HepG2 (cell line): ENCODE data around the gene SPATA21. TPM values are rescaled to one million over a fixed set of nuclear protein-coding genes. Genes with fewer than 3 reads are reported as not detected.

Source experiments
- ATAD3A ChIP-seq: sonication (generic); formaldehyde crosslinking; IDR thresholded peaks from 2 replicates; pipeline ENCODE4 v1.4.0; 2020; ENCODE audit warnings: missing genetic modification reagents
- CENPX ChIP-seq: sonication (generic); formaldehyde crosslinking; IDR thresholded peaks from 2 replicates; pipeline ENCODE4 v1.9.0; 2021; ENCODE audit warnings: mild to moderate bottlenecking, missing genetic modification reagents, moderate library complexity
- CREM ChIP-seq, 2 experiments: sonication (generic) in 1 of 2; formaldehyde crosslinking in 1 of 2; IDR thresholded peaks; 2 replicates each; pipeline versions ENCODE4 v1.4.0 to v1.6.1; 2016 to 2020; ENCODE audit warnings: antibody characterized with exemption in 1 of 2, mild to moderate bottlenecking in 1 of 2, missing genetic modification reagents in 1 of 2
- FOXO1 ChIP-seq: sonication (generic); formaldehyde crosslinking; IDR thresholded peaks from 2 replicates; pipeline ENCODE4 v1.4.0; 2020; ENCODE audit warnings: missing genetic modification reagents
- JUND ChIP-seq: sonication (generic); formaldehyde crosslinking; IDR thresholded peaks from 2 replicates; pipeline ENCODE4 v1.8.0; 2022; ENCODE audit warnings: mild to moderate bottlenecking, missing genetic modification reagents
- KDM3A ChIP-seq: IDR thresholded peaks from 2 replicates; pipeline ENCODE4 v1.6.1; 2018; ENCODE audit warnings: low read depth, missing compliant biosample characterization
- KDM5A ChIP-seq: fragments of 200-600 bp; sonication (generic); IDR thresholded peaks from 2 replicates; pipeline ENCODE4 v1.7.0; 2018; ENCODE audit warnings: antibody characterized with exemption, mild to moderate bottlenecking, low read length, borderline replicate concordance
- KDM6A ChIP-seq: IDR thresholded peaks from 2 replicates; pipeline ENCODE4 v1.6.1; 2016; ENCODE audit warnings: low read depth
- KLF11 ChIP-seq: IDR thresholded peaks from 2 replicates; pipeline ENCODE4 v1.6.1; 2016; ENCODE audit warnings: missing compliant biosample characterization
- KLF6 ChIP-seq: IDR thresholded peaks from 2 replicates; pipeline ENCODE4 v1.8.0; 2016; ENCODE audit warnings: missing biosample characterization, missing genetic modification reagents
- MXD4 ChIP-seq: IDR thresholded peaks from 2 replicates; pipeline ENCODE4 v1.6.1; 2016; ENCODE audit warnings: mild to moderate bottlenecking, missing biosample characterization, missing genetic modification reagents
- NFKB2 ChIP-seq: sonication (generic); formaldehyde crosslinking; IDR thresholded peaks from 2 replicates; pipeline ENCODE4 v1.4.0; 2020; ENCODE audit warnings: missing genetic modification reagents, borderline replicate concordance
- NR2F6 ChIP-seq, 2 experiments: IDR thresholded peaks; 2 replicates each; pipeline ENCODE4 v1.6.1; 2016; ENCODE audit warnings: antibody characterized with exemption in 1 of 2, mild to moderate bottlenecking in 1 of 2
- PTBP1 ChIP-seq: fragments of 200-400 bp; formaldehyde crosslinking; IDR thresholded peaks from 2 replicates; pipeline ENCODE4 v1.6.1; 2018; ENCODE audit warnings: low read length, low read depth; ENCODE audit not compliant: poor library complexity, severe bottlenecking
- SYNCRIP ChIP-seq: fragments of 200-400 bp; formaldehyde crosslinking; IDR thresholded peaks from 2 replicates; pipeline ENCODE4 v1.6.1; 2018; ENCODE audit warnings: mild to moderate bottlenecking, low read depth, low read length; ENCODE audit not compliant: insufficient read depth
- XRCC5 ChIP-seq: fragments of 200-400 bp; formaldehyde crosslinking; optimal IDR thresholded peaks from 2 replicates; pipeline ENCODE3; 2017; ENCODE audit warnings: mild to moderate bottlenecking, low read length
- ZNF225 ChIP-seq: sonication (generic); formaldehyde crosslinking; IDR thresholded peaks from 2 replicates; pipeline ENCODE4 v1.4.0; 2020; ENCODE audit warnings: mild to moderate bottlenecking, missing genetic modification reagents
- ZNF253 ChIP-seq: sonication (generic); formaldehyde crosslinking; IDR thresholded peaks from 2 replicates; pipeline ENCODE4 v1.8.0; 2022; ENCODE audit warnings: mild to moderate bottlenecking, missing genetic modification reagents, borderline replicate concordance
- ZNF484 ChIP-seq: sonication (generic); formaldehyde crosslinking; IDR thresholded peaks from 2 replicates; pipeline ENCODE4 v1.5.1; 2020; ENCODE audit warnings: mild to moderate bottlenecking, low read depth, missing genetic modification reagents, borderline replicate concordance
- ZNF550 ChIP-seq: sonication (generic); formaldehyde crosslinking; IDR thresholded peaks from 2 replicates; pipeline ENCODE4 v1.4.0; 2020; ENCODE audit warnings: mild to moderate bottlenecking, missing genetic modification reagents, borderline replicate concordance
- ZNF746 ChIP-seq: sonication (generic); formaldehyde crosslinking; IDR thresholded peaks from 2 replicates; pipeline ENCODE4 v1.8.0; 2022; ENCODE audit warnings: mild to moderate bottlenecking, missing genetic modification reagents
- ZNF790 ChIP-seq: sonication (generic); formaldehyde crosslinking; IDR thresholded peaks from 2 replicates; pipeline ENCODE4 v1.8.0; 2022; ENCODE audit warnings: missing genetic modification reagents, mild to moderate bottlenecking, borderline replicate concordance
- ZSCAN29 ChIP-seq: sonication (generic); formaldehyde crosslinking; conservative IDR thresholded peaks from 2 replicates; pipeline ENCODE4 v1.4.0; 2020; ENCODE audit warnings: mild to moderate bottlenecking, missing genetic modification reagents
- polyA plus RNA-seq, 8 experiments: library from polyadenylated mRNA; depleted of rRNA in 3 of 8; stranded (reverse) in 7 of 8; unstranded in 1 of 8; fragments of >200 nt; fragmentation: Illumina TruSeq in 4 of 8; extraction: Trizol in 4 of 8; gene quantifications; 2 replicates each; pipeline versions ENCODE4 v1.2.1 to v1.2.3, GENCODE V29; 2011 to 2016; ENCODE audit warnings: low read depth in 4 of 8, missing spikeins in 1 of 8, mixed read lengths in 1 of 8; ENCODE audit not compliant: insufficient read depth in 1 of 8
- total RNA-seq, 5 experiments: library from RNA; depleted of rRNA; stranded (reverse); fragments of >200 nt; fragmentation: Illumina TruSeq; extraction: Trizol; gene quantifications; 2 replicates each; pipeline ENCODE4 v1.2.3, GENCODE V29; 2016; ENCODE audit warnings: low read depth in 1 of 5
- TF ChIP-seq, protein P1 (sequence below): sonication (generic); formaldehyde crosslinking; IDR thresholded peaks from 2 replicates; pipeline ENCODE4 v1.5.1; 2020; ENCODE audit warnings: mild to moderate bottlenecking, moderate library complexity, missing genetic modification reagents
- TF ChIP-seq, protein P2 (sequence below): sonication (generic); formaldehyde crosslinking; IDR thresholded peaks from 2 replicates; pipeline ENCODE4 v1.4.0; 2020; ENCODE audit warnings: missing genetic modification reagents
- TF ChIP-seq, protein P3 (sequence below): sonication (generic); formaldehyde crosslinking; IDR thresholded peaks from 2 replicates; pipeline ENCODE4 v1.4.0; 2020; ENCODE audit warnings: missing genetic modification reagents; ENCODE audit errors: not compliant biosample characterization

SPATA21 gene
- total and polyA plus RNA-seq, 2 of the 13 experiments (the other 11 are each of a cell fraction or from before 2014, with no cell fraction given) = 0.80 to 1.4 TPM

DNA sequence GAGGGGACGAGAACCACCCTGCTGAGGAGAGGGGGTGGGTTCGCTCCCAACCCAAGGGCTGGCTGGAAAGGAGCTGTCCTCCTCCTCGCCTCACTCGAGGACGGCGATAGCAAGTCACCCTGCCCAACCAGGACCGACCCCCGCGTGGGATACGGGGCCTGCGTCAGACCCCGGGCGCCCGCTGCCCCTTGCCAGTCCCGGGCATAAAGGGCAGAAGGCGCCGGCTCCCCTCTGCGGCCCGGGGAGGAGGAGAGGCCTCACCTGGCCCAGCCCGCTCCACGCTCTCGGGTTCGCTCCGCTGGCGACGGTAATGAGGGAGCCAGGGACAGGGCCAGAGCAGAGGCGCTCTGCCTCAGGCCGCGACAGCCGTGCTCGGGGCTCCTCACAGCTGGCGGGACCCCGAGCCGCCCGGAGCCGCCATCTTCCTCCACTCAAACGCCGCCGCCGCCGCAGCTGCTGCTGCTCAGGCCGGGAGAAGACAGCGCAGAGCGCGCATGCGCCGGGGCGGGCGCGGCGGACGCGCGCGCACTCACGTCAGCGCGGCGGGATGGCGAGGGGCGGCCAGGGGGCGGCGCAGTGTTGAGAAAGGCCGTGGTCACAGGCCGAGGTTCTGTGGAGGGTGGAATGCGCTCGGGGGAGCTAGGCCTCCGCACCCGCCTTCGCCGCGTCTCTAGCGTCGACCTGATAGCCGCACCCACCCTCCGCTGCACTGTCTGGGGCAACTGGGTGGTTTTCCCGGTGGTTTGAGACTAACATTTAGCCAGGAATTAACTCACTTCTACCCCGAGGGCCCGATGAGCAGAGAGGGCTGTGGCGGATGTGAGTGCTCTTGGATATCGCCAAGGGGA, 85.0 kb downstream of the SPATA21 start, which contains the start of gene FBXO42 (continued):
- TF ChIP-seq NFKB2 (CRISPR knock-in tag) = peak; percentile 79; the same call in 1 of the 2 replicates
- TF ChIP-seq ZNF550 (CRISPR knock-in tag) = no peak
- TF ChIP-seq ZNF790 (CRISPR knock-in tag) = peak; percentile 72; the same call in 1 of the 2 replicates
- no peak for TF ChIP-seq SYNCRIP
- peak; percentile 43; the same call in 1 of the 2 replicates for TF ChIP-seq KDM5A
- no peak for TF ChIP-seq CREM (IDR thresholded peaks at IDR 0.05)
- no peak for TF ChIP-seq CREM (CRISPR knock-in tag; IDR thresholded peaks at IDR 0.05)
- TF ChIP-seq, protein P1, sequence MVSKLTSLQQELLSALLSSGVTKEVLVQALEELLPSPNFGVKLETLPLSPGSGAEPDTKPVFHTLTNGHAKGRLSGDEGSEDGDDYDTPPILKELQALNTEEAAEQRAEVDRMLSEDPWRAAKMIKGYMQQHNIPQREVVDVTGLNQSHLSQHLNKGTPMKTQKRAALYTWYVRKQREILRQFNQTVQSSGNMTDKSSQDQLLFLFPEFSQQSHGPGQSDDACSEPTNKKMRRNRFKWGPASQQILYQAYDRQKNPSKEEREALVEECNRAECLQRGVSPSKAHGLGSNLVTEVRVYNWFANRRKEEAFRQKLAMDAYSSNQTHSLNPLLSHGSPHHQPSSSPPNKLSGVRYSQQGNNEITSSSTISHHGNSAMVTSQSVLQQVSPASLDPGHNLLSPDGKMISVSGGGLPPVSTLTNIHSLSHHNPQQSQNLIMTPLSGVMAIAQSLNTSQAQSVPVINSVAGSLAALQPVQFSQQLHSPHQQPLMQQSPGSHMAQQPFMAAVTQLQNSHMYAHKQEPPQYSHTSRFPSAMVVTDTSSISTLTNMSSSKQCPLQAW (CRISPR knock-in tag) = peak; percentile 64; the same call in 1 of the 2 replicates
- no peak for TF ChIP-seq CENPX (CRISPR knock-in tag)
- peak; percentile 18; the same call in 1 of the 2 replicates for TF ChIP-seq JUND (CRISPR knock-in tag)
- TF ChIP-seq KDM3A (CRISPR knock-in tag) = no peak
- peak; percentile 39; the same call in 1 of the 2 replicates for TF ChIP-seq ZNF484
- TF ChIP-seq KLF11 (CRISPR knock-in tag) = no peak
- TF ChIP-seq ZNF253 (CRISPR knock-in tag) = no peak
- TF ChIP-seq KDM6A (CRISPR knock-in tag) = 0 out of 2 replicates have a peak, but pooled peaks have one; percentile 16
- TF ChIP-seq KLF6 (CRISPR knock-in tag) = peak; percentile 81
- no peak for TF ChIP-seq PTBP1
- TF ChIP-seq XRCC5 = peak; percentile 58
- TF ChIP-seq NR2F6 (IDR thresholded peaks at IDR 0.05) = no peak
- no peak for TF ChIP-seq NR2F6 (CRISPR knock-in tag; IDR thresholded peaks at IDR 0.05)
- 0 out of 2 replicates have a peak, but pooled peaks have one; percentile 53 for TF ChIP-seq ZNF746 (CRISPR knock-in tag)
- TF ChIP-seq ZSCAN29 (CRISPR knock-in tag) = no peak
- peak; percentile 69; the same call in 1 of the 2 replicates for TF ChIP-seq MXD4 (CRISPR knock-in tag)
- TF ChIP-seq, protein P2, sequence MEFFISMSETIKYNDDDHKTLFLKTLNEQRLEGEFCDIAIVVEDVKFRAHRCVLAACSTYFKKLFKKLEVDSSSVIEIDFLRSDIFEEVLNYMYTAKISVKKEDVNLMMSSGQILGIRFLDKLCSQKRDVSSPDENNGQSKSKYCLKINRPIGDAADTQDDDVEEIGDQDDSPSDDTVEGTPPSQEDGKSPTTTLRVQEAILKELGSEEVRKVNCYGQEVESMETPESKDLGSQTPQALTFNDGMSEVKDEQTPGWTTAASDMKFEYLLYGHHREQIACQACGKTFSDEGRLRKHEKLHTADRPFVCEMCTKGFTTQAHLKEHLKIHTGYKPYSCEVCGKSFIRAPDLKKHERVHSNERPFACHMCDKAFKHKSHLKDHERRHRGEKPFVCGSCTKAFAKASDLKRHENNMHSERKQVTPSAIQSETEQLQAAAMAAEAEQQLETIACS (CRISPR knock-in tag) = peak; percentile 89
- TF ChIP-seq FOXO1 = peak; percentile 9; the same call in 1 of the 2 replicates
- no peak for TF ChIP-seq ATAD3A (CRISPR knock-in tag)
- TF ChIP-seq, protein P3, sequence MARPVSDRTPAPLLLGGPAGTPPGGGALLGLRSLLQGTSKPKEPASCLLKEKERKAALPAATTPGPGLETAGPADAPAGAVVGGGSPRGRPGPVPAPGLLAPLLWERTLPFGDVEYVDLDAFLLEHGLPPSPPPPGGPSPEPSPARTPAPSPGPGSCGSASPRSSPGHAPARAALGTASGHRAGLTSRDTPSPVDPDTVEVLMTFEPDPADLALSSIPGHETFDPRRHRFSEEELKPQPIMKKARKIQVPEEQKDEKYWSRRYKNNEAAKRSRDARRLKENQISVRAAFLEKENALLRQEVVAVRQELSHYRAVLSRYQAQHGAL = peak; percentile 23
- TF ChIP-seq ZNF225 (CRISPR knock-in tag) = peak; percentile 18; the same call in 1 of the 2 replicates
